Cardiac muscle cell (in vitro differentiated cells and primary cell): ENCODE results near the gene ARRDC5. TPM values are rescaled to one million over a fixed set of nuclear protein-coding genes. Genes with fewer than 3 reads are reported as not detected.

Source experiments
- DNase-seq, 2 donors: peaks; one replicate each; pipeline versions ENCODE4 v3.0.0 to v3.0.0-alpha.2; 2010 to 2017; ENCODE audit warnings: low read depth in 1 of 2, low spot score in 1 of 2
- H3K27ac ChIP-seq: fragments of 200-600 bp; sonication (generic); 2 replicates; pipeline ENCODE4 v1.5.1; 2016
- H3K27me3 ChIP-seq: fragments of 200-600 bp; sonication (generic); 2 replicates; pipeline ENCODE4 v1.6.0; 2016; ENCODE audit warnings: control low read depth
- H3K36me3 ChIP-seq: fragments of 200-600 bp; sonication (generic); 2 replicates; pipeline ENCODE4 v1.5.1; 2016; ENCODE audit warnings: control low read depth
- H3K4me1 ChIP-seq: fragments of 200-600 bp; sonication (generic); 2 replicates; pipeline ENCODE4 v1.8.1; 2017; ENCODE audit warnings: low read depth, mild to moderate bottlenecking, mixed run types
- H3K4me3 ChIP-seq: fragments of 200-600 bp; sonication (generic); 2 replicates; pipeline ENCODE4 v1.5.1; 2016; ENCODE audit warnings: mild to moderate bottlenecking
- H3K9me3 ChIP-seq: fragments of 200-600 bp; sonication (generic); 2 replicates; pipeline ENCODE4 v1.5.1; 2017; ENCODE audit warnings: low read depth, mild to moderate bottlenecking, control low read depth
- CTCF ChIP-seq: IDR thresholded peaks from 2 replicates; pipeline ENCODE4 v1.5.1; 2012; ENCODE audit warnings: low read depth, mild to moderate bottlenecking, low read length
- polyA plus RNA-seq: library from polyadenylated mRNA; unstranded; fragments of >200 nt; fragmentation: Nextera tagmentation; extraction: Ambion mirVana; gene quantifications from 2 replicates; pipeline ENCODE4 v1.2.1, GENCODE V29; 2016
- total RNA-seq: library from RNA; depleted of rRNA; stranded (reverse); fragments of >200 nt; gene quantifications from 2 replicates; pipeline ENCODE4 v1.2.3, GENCODE V29; 2016

The ARRDC5 gene
- total and polyA plus RNA-seq, 2 experiments from 2014 or later: not detected

DNA sequence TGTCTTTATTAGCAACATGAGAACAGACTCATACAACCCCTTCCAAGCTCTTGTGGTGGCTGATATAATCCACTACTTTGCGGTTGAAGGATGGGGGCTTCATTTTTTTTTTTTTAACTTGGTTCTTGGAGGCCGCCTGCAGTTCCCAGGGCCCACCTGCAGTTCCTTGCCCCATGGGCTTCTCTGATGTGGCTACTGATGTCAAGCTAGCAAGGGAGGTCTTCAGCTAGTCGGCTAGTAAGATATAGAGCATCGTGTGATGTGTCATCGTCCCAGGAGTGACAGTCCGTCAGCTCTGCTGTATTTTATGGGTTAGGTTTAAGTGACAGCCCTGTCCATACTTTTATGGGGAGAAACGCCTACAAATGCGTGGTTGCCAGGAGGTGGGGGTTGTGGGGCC, 32.7 kb upstream of the ARRDC5 start:
- no peak for TF ChIP-seq CTCF
- no peaks in the 10 kb centered on the region for H3K9me3 ChIP-seq
- no peaks in the 10 kb centered on the region for H3K27me3 ChIP-seq

GRCh38 chr19:4933528-4933927, 30.8 kb upstream of the ARRDC5 start:
- DNase-seq: peak in 1 of 2 donors; percentile 32
- Histone ChIP-seq H3K27me3 (no peaks in the 10 kb centered on the region), H3K4me1 (no peaks in the 10 kb centered on the region), H3K4me3 (no peak overlapping the region), H3K9me3 (no peaks in the 10 kb centered on the region), H3K27ac (no peak overlapping the region), H3K36me3 (no peaks in the 10 kb centered on the region)
- TF ChIP-seq CTCF: no peak

More for the DNA sequence above, 32.7 kb upstream of the ARRDC5 start:
- Histone ChIP-seq H3K36me3 (no peaks in the 10 kb centered on the region), H3K4me1 (no peaks in the 10 kb centered on the region), H3K4me3 (no peak overlapping the region), H3K27ac (no peak overlapping the region)
- DNase-seq: no peak

- Histone ChIP-seq H3K27me3 (no peaks in the 10 kb centered on the region), H3K36me3 (no peaks in the 10 kb centered on the region), H3K9me3 (no peaks in the 10 kb centered on the region), H3K27ac (no peak overlapping the region), H3K4me1 (no peaks in the 10 kb centered on the region), H3K4me3 (no peak overlapping the region)
- DNase-seq: no peak
- TF ChIP-seq CTCF: no peak
Measured at GRCh38 chr19:4932711-4933110, 30.0 kb upstream of the ARRDC5 start.

- H3K36me3 ChIP-seq: no peaks in the 10 kb centered on the region
- TF ChIP-seq CTCF: no peak
- no peaks in the 10 kb centered on the region for H3K4me1 ChIP-seq
- DNase-seq: no peak
- H3K9me3 ChIP-seq: no peaks in the 10 kb centered on the region
- no peak overlapping the region for H3K27ac ChIP-seq
- H3K27me3 ChIP-seq: no peaks in the 10 kb centered on the region
- no peak overlapping the region for H3K4me3 ChIP-seq
Measured at GRCh38 chr19:4930664-4931063, 28.0 kb upstream of the ARRDC5 start.

GRCh38 chr19:4929186-4929585, 26.5 kb upstream of the ARRDC5 start:
- TF ChIP-seq CTCF: no peak
- Histone ChIP-seq H3K36me3 (no peaks in the 10 kb centered on the region), H3K4me3 (no peak overlapping the region), H3K9me3 (no peaks in the 10 kb centered on the region), H3K4me1 (no peaks in the 10 kb centered on the region), H3K27ac (no peak overlapping the region), H3K27me3 (no peaks in the 10 kb centered on the region)
- peak in 1 of 2 donors; percentile 54 for DNase-seq

GRCh38 chr19:4923276-4923747, 20.6 kb upstream of the ARRDC5 start:
- H3K9me3 ChIP-seq: no peaks in the 10 kb centered on the region
- no peak overlapping the region for H3K4me3 ChIP-seq
- no peak for TF ChIP-seq CTCF
- no peaks in the 10 kb centered on the region for H3K4me1 ChIP-seq
- DNase-seq: no peak
- H3K36me3 ChIP-seq: no peaks in the 10 kb centered on the region
- H3K27ac ChIP-seq: peak overlapping the region; percentile 17
- no peaks in the 10 kb centered on the region for H3K27me3 ChIP-seq
